ENCODE measurements around the gene LILRB3. TPM values are rescaled to one million over a fixed set of nuclear protein-coding genes. Genes with fewer than 3 reads are reported as not detected.
A peak's percentile ranks its signal among the peaks of the same experiment; 100 is the strongest.

LILRB3 gene
- total and polyA plus RNA-seq, 2 of the 4 experiments (the other 2 are of a cell fraction), result not detected

GRCh38 chr19:54247106-54247930 is 24.5 kb upstream of the LILRB3 start:
- no peak overlapping the region for H4K8ac ChIP-seq (ENCODE audit: low read depth in 2 of 2, low read length in 2 of 2)
- in situ Hi-C loops (cut with MboI; ENCODE audit: low sequenced_read_pairs) (no loop called here), intact Hi-C loops (cut with micrococcal nuclease) (no loop called here), dilution Hi-C loops (cut with HindIII; ENCODE audit: low sequenced_read_pairs, unreplicated experiment) (no loop called here)
- ChIA-PET CTCF (interaction anchor here (0.5 kb wide), 1 partner anchor 18 kb away, joined by 7 read pairs; no protein-coding TSS in a partner anchor), POLR2A (ENCODE audit: unreplicated experiment) (no interaction called here)
- no peak overlapping the region for H3K56ac ChIP-seq (ENCODE audit: extremely low read depth, insufficient read depth, low read length)
- no peak overlapping the region for H3K14ac ChIP-seq (replicated peaks; ENCODE audit: low read depth, low read length)
- peak overlapping the region; percentile 3 for H2AFZ ChIP-seq (replicated peaks; ENCODE audit: low read length, poor library complexity)
- no peak overlapping the region for H3K4me3 ChIP-seq (ENCODE audit: insufficient read depth, low read depth, low read length)
- no peaks in the 10 kb centered on the region for H3K9me3 ChIP-seq (ENCODE audit: control insufficient read depth, insufficient read depth, low read length)
- TF ChIP-seq CHD1 (IDR thresholded peaks at IDR 0.05; ENCODE audit: low read depth, low read length), result no peak
- TF ChIP-seq USF2 (IDR thresholded peaks at IDR 0.05; ENCODE audit: low read depth, low read length), result no peak
- TF ChIP-seq ELK1 (IDR thresholded peaks at IDR 0.05; ENCODE audit: borderline replicate concordance, low read depth, low read length), result no peak
- no peak for TF ChIP-seq SMC3 (IDR thresholded peaks at IDR 0.05; ENCODE audit: low read depth, low read length)
- TF ChIP-seq BHLHE40 (IDR thresholded peaks at IDR 0.05; ENCODE audit: low read depth, low read length), result no peak
- no peak for TF ChIP-seq RCOR1 (IDR thresholded peaks at IDR 0.05; ENCODE audit: insufficient replicate concordance, low read length)
- no peak for TF ChIP-seq MXI1 (IDR thresholded peaks at IDR 0.05; ENCODE audit: borderline replicate concordance, low read depth, low read length)
- no peak for TF ChIP-seq POLR2A (IDR thresholded peaks at IDR 0.05; ENCODE audit: low read depth, low read length)
- H4K5ac ChIP-seq (ENCODE audit: low read depth, low read length), result no peak overlapping the region
- H2AK5ac ChIP-seq (ENCODE audit: low read depth, low read length), result no peak overlapping the region
- no TSS peak for BruUV-seq (replicated peaks)
- peaks cover 1% of the 10 kb centered on the region for H3K27me3 ChIP-seq (ENCODE audit: control insufficient read depth, insufficient read depth, low read length)
- no peak overlapping the region for H3K18ac ChIP-seq (ENCODE audit: low read depth, low read length)
- WGBS, 2 experiments (ENCODE audit: extremely low coverage in 2 of 2, insufficient read length in 1 of 2), result 82% methylated on average over 8 of the region's 20 CpGs; no CpG with 5 or more reads in 1 of the 2 experiments
- H3K9ac ChIP-seq (ENCODE audit: low read depth, low read length), result no peak overlapping the region
- no peaks in the 10 kb centered on the region for H3K79me1 ChIP-seq (ENCODE audit: low read depth in 1 of 2, low read length in 2 of 2)
- H2BK15ac ChIP-seq (ENCODE audit: low read depth, low read length), result no peak overlapping the region
- no peaks in the 10 kb centered on the region for H3K4me1 ChIP-seq (ENCODE audit: control insufficient read depth, insufficient read depth, low read length)
- no peak overlapping the region for H2BK5ac ChIP-seq (ENCODE audit: low read depth, low read length, poor library complexity, severe bottlenecking)
- no peak overlapping the region; the same call in 1 of the 2 replicates for H3K4me2 ChIP-seq (ENCODE audit: low read depth, low read length)
- H2BK120ac ChIP-seq (ENCODE audit: low read depth, low read length), result no peak overlapping the region
- no peak overlapping the region for H2BK20ac ChIP-seq (ENCODE audit: low read depth, low read length)
- H3K23ac ChIP-seq (ENCODE audit: low read depth, low read length), result no peak overlapping the region
- no peak overlapping the region for H4K91ac ChIP-seq (ENCODE audit: insufficient read depth, low read depth, low read length)
- H3K4ac ChIP-seq (ENCODE audit: low read depth, low read length), result no peak overlapping the region
- no peaks in the 10 kb centered on the region for H3K36me3 ChIP-seq (ENCODE audit: control insufficient read depth, insufficient read depth, low read length)
- DNase-seq, result no peak
- ATAC-seq (ENCODE audit: low read depth), result no peak
- no peak overlapping the region for H3K27ac ChIP-seq (ENCODE audit: insufficient read depth, low read length)
- H2AK9ac ChIP-seq (replicated peaks; ENCODE audit: low read depth, low read length, poor library complexity), result no peak overlapping the region
- H4K20me1 ChIP-seq (ENCODE audit: insufficient read depth, low read length), result no peaks in the 10 kb centered on the region
- H3K9me1 ChIP-seq (ENCODE audit: insufficient read depth, low read length), result no peaks in the 10 kb centered on the region
